HG03039 (cell line): ENCODE measurements around the gene LILRA2.
"Not testable (repeated sequence)": the region's sequence is repeated elsewhere in the genome, so short reads cannot be mapped to it uniquely, and the experiment has no call there.

Experiments used
- ATAC-seq: cut with Tn5 transposase; IDR thresholded peaks from one replicate; pipeline ENCODE4 v1.9.1; 2021; ENCODE audit warnings: mild to moderate bottlenecking, moderate library complexity; ENCODE audit not compliant: unreplicated experiment

Gene LILRA2

DNA sequence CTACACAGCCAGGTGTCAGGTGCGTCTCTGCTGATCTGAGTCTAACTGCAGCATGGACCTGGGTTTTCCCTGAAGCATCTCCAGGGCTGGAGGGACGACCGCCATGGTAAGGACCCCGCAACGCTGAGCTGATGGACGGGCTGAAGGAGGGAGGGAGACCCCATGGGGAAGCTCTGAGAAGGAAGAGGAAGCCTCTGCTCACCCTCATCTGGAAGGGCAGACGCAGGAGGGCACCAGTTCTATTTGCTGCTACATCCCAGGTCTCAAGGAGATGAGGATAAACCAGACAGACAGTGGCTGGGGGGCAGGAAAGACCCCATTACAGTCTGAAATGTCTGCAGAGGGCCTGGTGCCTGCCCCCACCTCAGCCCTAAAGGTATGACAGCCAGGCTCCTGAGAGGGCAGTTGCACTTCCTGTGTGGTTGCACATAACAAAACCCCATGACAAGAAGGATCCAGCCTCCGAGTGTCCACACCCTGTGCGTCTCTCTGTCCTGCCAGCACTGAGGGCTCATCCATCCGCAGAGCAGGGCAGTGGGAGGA, at the start of gene LILRA2:
Gene LILRA2, plus strand, starts transcription at position 461 of the 543 bp plus-strand sequence. CDS start 89 bp downstream, outside the sequence.
- no peak for ATAC-seq

DNA sequence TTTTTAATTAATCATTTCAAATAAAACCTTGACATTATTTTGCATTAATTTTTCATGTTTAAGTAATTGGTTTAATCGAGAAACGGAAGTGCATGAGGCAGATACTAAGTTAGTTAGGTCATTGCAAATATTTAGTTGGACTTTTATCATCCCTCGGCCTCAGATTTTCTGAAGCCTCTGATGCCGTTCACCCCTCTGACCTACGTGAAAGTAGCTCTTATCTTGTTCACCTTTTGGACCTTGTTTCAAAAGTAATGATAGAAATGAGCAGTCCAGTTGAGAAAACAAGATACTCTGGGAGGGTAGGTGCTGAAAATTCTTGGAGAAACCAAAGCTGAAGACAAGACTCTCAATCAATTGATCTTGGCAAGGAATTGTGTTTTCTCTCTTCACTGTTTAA, 48.0 kb upstream of the LILRA2 start:
- no peak for ATAC-seq

GRCh38 chr19:54526972-54527371, 46.6 kb upstream of the LILRA2 start:
- no peak for ATAC-seq

DNA sequence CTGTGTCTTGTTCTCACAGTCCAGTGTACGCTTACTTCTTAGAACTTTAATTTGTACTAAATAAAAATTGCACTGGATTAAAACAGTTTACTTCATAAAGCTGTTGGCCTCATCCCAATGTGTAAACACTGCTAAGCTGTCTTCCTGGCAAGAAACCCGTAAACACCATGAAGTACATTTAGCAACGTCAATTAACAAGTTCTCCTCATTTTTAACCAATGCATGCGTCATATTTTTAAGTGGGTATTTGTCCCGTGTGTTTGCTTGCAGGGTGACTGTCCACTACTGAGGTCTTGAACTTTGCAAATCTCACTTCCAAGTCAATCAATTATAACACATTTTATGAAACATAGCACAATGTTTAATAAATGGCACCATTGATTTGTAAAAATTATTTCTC, 42.7 kb upstream of the LILRA2 start:
- ATAC-seq: no peak

- no peak for ATAC-seq
Observed at GRCh38 chr19:54532528-54532927, 41.1 kb upstream of the LILRA2 start.

GRCh38 chr19:54533476-54533875, 40.1 kb upstream of the LILRA2 start:
- no peak for ATAC-seq

DNA sequence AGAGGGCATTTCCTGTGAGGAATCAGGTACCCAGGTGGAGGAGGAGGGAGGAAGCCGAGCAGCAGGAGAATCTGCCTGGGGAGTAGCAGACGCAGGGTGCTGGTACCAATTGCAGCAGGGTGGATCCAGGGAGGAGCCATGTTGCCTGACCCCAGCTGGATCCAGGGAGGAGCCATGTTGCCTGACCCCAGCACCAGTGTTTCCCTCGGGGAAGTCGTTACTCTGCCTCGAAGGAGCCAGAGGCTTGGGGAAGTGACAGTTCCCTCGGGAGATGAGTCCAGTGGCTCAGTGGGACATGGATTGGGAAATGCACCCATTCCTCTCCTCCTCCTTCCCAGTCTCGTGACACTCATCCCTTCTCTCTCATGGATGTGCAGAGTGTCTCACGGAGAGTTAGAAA, 39.4 kb upstream of the LILRA2 start:
- ATAC-seq: no peak

DNA sequence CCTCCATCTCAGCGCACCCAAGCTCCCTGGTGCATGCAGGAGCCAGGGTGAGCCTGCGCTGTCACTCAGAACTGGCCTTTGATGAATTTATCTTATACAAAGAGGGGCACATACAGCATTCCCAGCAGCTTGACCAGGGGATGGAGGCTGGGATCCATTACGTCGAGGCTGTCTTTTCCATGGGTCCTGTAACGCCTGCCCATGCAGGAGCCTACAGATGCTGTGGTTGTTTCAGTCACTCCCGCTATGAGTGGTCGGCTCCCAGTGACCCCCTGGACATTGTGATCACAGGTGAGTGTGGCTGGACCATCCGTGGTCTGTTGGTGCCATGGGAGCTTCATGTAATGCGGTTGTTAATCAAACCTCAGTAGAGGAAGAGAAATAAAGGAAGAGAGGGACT, 38.0 kb upstream of the LILRA2 start:
- no peak for ATAC-seq

- ATAC-seq: no peak
Observed at GRCh38 chr19:54536956-54537355, 36.6 kb upstream of the LILRA2 start.

DNA sequence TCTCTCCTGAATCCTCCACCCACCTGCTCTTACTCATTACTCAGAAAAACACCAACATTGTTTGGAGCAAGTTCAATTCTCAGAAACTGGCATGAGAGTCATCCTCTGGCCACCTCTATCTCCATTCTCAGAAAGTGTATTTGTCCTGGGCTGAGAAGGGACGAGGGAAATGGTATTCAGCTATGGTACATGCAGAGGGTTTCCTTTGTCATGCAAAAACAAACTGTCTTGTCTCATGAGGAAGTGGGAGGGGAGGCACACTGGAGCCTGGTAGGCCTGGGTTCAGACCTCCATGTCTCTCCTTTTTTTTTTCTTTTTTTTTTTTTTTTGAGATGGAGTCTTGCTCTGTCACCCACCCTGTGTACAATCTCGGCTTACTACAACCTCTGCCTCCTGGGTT, 31.9 kb upstream of the LILRA2 start:
- ATAC-seq: no peak

GRCh38 chr19:54548806-54549205, 24.8 kb upstream of the LILRA2 start:
- no peak for ATAC-seq

DNA sequence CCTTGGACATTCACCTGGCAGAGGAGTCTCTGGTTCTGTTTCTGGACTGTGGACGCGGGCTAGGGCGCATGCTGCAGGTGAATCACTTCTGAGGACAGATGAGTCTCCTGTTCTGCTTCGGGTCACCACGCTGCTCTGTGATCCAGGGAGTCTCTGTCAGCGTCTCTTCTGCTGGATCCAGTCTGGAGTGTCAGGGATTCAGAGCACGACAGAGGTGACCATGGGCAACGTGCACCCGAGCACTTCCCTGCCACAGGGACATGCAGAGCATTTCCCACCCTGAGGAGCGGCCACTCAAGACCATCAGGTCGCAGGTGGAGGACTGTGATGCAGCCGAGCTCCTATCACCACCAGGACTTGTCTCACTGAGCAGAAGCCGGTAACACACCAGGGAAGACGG, 24.4 kb upstream of the LILRA2 start:
- no peak for ATAC-seq

DNA sequence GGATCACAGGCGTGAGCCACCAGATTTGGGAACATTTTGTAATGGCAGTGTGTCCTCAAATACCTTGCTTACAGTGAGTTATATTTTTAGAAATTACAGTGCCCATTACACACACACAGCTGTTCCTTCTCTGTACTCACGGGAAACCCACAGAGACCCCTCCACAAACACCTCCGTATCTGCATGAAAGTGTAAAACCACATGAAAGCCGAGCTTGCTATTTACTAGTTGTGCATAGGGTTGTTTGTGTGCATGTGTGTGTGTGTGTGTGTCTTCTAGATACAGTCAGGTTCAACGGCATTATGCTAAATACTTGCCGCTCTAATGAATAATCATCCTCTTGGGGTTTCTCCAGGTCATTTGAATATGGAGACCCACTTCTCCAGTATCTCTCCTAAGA, 22.3 kb upstream of the LILRA2 start:
- no peak for ATAC-seq

DNA sequence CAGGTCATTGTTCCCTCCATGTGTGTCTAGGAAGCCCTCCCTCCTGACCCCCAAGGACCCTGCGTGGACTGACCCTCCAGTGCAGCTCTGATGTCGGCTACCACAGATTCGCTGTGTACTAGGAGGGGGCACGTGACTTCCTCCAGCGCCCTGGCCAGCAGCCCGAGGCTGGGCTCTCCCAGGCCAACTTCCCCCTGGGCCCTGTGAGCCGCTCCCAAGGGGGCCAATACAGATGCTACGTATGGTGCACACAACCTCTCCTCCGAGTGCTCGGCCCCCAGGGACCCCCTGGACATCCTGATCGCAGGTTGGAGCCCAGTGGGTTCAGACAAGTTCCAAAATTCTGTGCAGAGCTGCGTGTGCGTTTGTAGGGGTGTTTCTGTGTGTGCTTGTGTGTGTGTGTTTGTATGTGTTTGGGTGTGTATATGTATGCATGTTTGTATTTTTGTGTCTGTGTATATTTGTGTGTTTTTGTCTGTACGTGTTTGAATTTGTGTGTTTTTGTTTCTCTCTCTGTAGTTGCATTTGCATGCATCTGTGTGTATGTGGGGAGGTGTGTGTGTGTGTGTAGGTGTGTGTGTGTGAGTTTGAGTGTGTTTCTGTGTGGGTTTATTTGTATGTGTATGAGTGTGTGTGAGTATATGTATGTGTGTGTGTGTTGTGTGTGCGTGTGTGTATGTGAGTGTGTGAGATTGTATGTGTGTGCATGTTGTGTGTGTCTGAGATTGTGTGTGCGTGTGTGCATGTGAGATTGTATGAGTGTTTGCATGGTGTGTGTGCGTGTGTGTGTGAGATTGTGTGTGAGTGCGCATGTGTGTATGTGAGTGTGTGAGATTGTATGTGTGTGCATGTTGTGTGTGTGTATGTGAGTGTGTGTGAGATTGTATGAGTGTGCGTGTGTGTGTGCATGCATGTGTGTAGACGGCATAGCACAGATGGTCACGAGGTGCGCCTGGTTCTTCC, 21.4 kb upstream of the LILRA2 start:
- ATAC-seq: no peak

- ATAC-seq: no peak
Observed at GRCh38 chr19:54552913-54553310, 20.7 kb upstream of the LILRA2 start.

GRCh38 chr19:54554006-54554405, 19.6 kb upstream of the LILRA2 start:
- no peak for ATAC-seq

DNA sequence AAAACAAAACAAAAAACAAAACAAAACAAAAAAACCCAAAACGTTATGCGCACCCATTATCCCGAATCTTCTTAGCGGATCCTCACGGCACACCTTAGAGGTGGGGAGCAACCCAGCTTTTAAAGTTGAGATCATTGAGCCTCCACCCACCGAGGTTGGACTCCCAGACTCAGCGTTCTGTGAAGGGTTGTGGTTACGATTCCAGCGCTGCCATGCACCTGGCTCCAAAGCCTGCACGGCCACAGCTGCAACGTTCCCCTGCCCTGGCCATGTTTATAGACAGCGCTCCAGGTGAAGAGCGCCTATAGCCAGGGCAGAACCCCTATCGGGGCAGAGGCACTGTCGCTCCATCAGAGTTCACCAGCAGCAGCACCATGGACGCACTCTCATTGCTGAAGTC, 18.7 kb upstream of the LILRA2 start:
- ATAC-seq: no peak

GRCh38 chr19:54556194-54556593, 17.4 kb upstream of the LILRA2 start:
- no peak for ATAC-seq

DNA sequence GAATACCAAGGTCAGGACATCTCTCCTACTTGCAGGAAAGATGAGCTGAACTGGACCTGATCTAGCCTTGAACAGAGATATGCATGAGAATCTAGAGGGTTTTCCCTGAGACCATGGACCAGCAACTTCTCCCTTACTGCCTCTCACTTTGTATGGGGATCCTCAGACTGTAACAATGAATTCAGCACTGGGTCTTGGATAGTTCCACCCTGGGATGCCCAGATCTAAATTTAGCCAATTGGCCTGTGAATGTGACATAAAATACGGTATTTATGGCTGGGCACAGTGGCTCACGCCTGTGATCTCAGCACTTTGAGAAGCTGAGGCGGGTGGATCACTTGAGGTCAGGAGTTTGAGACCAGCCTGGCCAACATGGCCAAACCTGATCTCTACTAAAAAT, 15.3 kb upstream of the LILRA2 start:
- no peak for ATAC-seq

GRCh38 chr19:54560881-54561385, 12.7 kb upstream of the LILRA2 start:
- ATAC-seq: no peak

DNA sequence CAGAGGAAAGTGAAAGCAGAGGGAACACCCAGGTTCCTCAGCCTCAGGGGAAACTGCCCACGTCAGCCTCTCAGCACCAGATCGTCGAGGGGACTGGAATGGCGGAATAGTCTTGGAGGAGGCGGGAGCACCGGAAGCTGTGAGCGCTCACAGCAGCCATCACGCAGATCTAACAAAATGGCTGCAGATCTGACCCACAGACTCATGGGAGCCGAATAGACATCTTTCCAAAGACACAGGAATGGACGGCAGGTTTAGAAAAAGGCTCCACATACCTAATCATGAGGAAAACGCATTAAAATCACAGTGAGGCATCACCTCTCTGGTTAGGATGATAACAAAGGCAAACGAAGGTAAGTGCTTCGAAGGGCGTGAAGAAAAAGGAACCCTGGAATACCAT, 11.8 kb upstream of the LILRA2 start:
- no peak for ATAC-seq

DNA sequence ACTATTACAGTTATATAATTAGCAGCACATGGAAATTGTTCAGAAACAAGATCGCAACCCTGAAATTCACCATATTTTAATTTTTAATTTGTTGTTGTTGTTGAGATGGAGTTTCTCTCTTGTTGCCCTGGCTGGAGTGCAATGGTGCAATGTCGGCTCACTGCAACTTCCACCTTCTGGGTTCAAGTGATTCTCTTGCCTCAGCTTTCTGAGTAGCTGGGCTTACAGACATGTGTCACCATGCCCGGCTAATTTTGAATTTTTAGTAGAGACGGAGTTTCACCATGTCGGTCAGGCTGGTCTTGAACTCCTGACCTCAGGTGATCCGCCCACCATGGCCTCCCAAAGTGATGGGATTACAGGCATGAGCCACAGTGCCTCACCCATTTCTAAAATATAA, 10.4 kb upstream of the LILRA2 start:
- not testable (repeated sequence) for ATAC-seq
